ENCODE measurements around the gene LRFN3. TPM values are rescaled to one million over a fixed set of nuclear protein-coding genes. Genes with fewer than 3 reads are reported as not detected.

LRFN3 gene
- total RNA-seq, 1 experiment from 2014 or later = 10.2 TPM

GRCh38 chr19:35929876-35930275 lies 6.3 kb upstream of the LRFN3 start:
- H3K9me3 Mint-ChIP-seq (ENCODE audit: unreplicated experiment) = peaks cover 22% of the 10 kb centered on the region
- no peak for TF ChIP-seq CTCF (IDR thresholded peaks at IDR 0.05; ENCODE audit: insufficient read depth in 1 of 2, low read depth in 1 of 2, low read length in 1 of 2, severe bottlenecking in 1 of 2, unreplicated experiment in 1 of 2)
- peaks cover 6% of the 10 kb centered on the region for H3K36me3 Mint-ChIP-seq (ENCODE audit: insufficient read depth, unreplicated experiment)
- CTCF ChIA-PET = no interaction called here
- no peak overlapping the region for H3K27ac Mint-ChIP-seq (ENCODE audit: unreplicated experiment)
- peaks cover 5% of the 10 kb centered on the region for H3K27me3 Mint-ChIP-seq (ENCODE audit: insufficient read depth, unreplicated experiment)
- no peak overlapping the region for H3K4me3 ChIP-seq (ENCODE audit: low read depth, low read length)
- H3K4me1 ChIP-seq = peaks cover 4% of the 10 kb centered on the region; the same call in 1 of the 2 replicates
- no peaks in the 10 kb centered on the region for H3K27me3 ChIP-seq (replicated peaks; ENCODE audit: control insufficient read depth, insufficient read depth, low read length)
- no peak overlapping the region for H3K4me3 Mint-ChIP-seq (ENCODE audit: unreplicated experiment)
- intact Hi-C loops (cut with micrococcal nuclease; ENCODE audit: unreplicated experiment) = no loop called here
- no peaks in the 10 kb centered on the region for H3K36me3 ChIP-seq (ENCODE audit: control insufficient read depth, insufficient read depth, low read length)
- BruUV-seq (replicated peaks) = no TSS peak
- peaks cover 7% of the 10 kb centered on the region for H3K4me1 Mint-ChIP-seq (ENCODE audit: low read depth, unreplicated experiment)
- POLR2A ChIA-PET = no interaction called here
- DNase-seq = no peak
- H3K9me3 ChIP-seq = peaks cover 6% of the 10 kb centered on the region; the same call in 1 of the 2 replicates

- H3K27me3 Mint-ChIP-seq (ENCODE audit: insufficient read depth, unreplicated experiment) = peaks cover 5% of the 10 kb centered on the region
- peaks cover 8% of the 10 kb centered on the region; the same call in 1 of the 2 replicates for H3K4me1 ChIP-seq
- peak overlapping the region; percentile 29 for H3K4me3 ChIP-seq (ENCODE audit: low read depth, low read length)
- H3K9me3 ChIP-seq = no peaks in the 10 kb centered on the region
- no peaks in the 10 kb centered on the region for H3K27me3 ChIP-seq (replicated peaks; ENCODE audit: control insufficient read depth, insufficient read depth, low read length)
- intact Hi-C loops (cut with micrococcal nuclease; ENCODE audit: unreplicated experiment) = loop anchor here (1.0 kb wide), 6 partner anchors 32 to 238 kb away; partner anchors contain the start of genes PSENEN, TBCB and U2AF1L4
- peaks cover 14% of the 10 kb centered on the region for H3K4me1 Mint-ChIP-seq (ENCODE audit: low read depth, unreplicated experiment)
- DNase-seq = peak; percentile 100
- peaks cover 6% of the 10 kb centered on the region for H3K36me3 Mint-ChIP-seq (ENCODE audit: insufficient read depth, unreplicated experiment)
- H3K36me3 ChIP-seq (ENCODE audit: control insufficient read depth, insufficient read depth, low read length) = no peaks in the 10 kb centered on the region
- peak overlapping the region; percentile 3 for H3K27ac Mint-ChIP-seq (ENCODE audit: unreplicated experiment)
- peak; percentile 82 to 93 for TF ChIP-seq CTCF (IDR thresholded peaks at IDR 0.05; ENCODE audit: insufficient read depth in 1 of 2, low read depth in 1 of 2, low read length in 1 of 2, severe bottlenecking in 1 of 2, unreplicated experiment in 1 of 2)
- POLR2A ChIA-PET = interaction anchor here (0.5 to 0.9 kb wide), 6 partner anchors 16 to 191 kb away, joined by 3 to 6 read pairs (median 4); partner anchors contain the start of genes ALKBH6, NFKBID, PSENEN and U2AF1L4
- BruUV-seq (replicated peaks) = no TSS peak
- H3K4me3 Mint-ChIP-seq (ENCODE audit: unreplicated experiment) = peak overlapping the region; percentile 67
- CTCF ChIA-PET = interaction anchor here (0.6 to 1.2 kb wide), 25 partner anchors 8 to 283 kb away, joined by 3 to 14 read pairs (median 4); partner anchors contain the start of genes APLP1, COX6B1, LIN37 and NFKBID
- H3K9me3 Mint-ChIP-seq (ENCODE audit: unreplicated experiment) = peaks cover 8% of the 10 kb centered on the region
These were observed 4.9 kb upstream of the LRFN3 start for GRCh38 chr19:35931161-35931873.

- intact Hi-C loops (cut with micrococcal nuclease; ENCODE audit: unreplicated experiment) = loop anchor here (1.0 kb wide), 6 partner anchors 33 to 239 kb away; partner anchors contain the start of genes PSENEN, TBCB and U2AF1L4
- Mint-ChIP-seq H3K27ac (ENCODE audit: unreplicated experiment) (no peak overlapping the region), H3K36me3 (ENCODE audit: insufficient read depth, unreplicated experiment) (peaks cover 6% of the 10 kb centered on the region), H3K27me3 (ENCODE audit: insufficient read depth, unreplicated experiment) (peaks cover 1% of the 10 kb centered on the region), H3K9me3 (ENCODE audit: unreplicated experiment) (peaks cover 2% of the 10 kb centered on the region), H3K4me3 (ENCODE audit: unreplicated experiment) (peak overlapping the region; percentile 67), H3K4me1 (ENCODE audit: low read depth, unreplicated experiment) (peaks cover 15% of the 10 kb centered on the region)
- BruUV-seq (replicated peaks) = no TSS peak
- ChIA-PET POLR2A (interaction anchor here (0.9 kb wide), 1 partner anchor 186 kb away, joined by 4 read pairs; the partner anchor contains the start of genes PSENEN and U2AF1L4), CTCF (interaction anchor here (0.9 to 1.2 kb wide), 7 partner anchors 12 to 224 kb away, joined by 3 to 12 read pairs (median 4); partner anchors contain the start of genes NFKBID, PSENEN and U2AF1L4)
- TF ChIP-seq CTCF (IDR thresholded peaks at IDR 0.05; ENCODE audit: insufficient read depth in 1 of 2, low read depth in 1 of 2, low read length in 1 of 2, severe bottlenecking in 1 of 2, unreplicated experiment in 1 of 2) = no peak
- Histone ChIP-seq H3K27me3 (replicated peaks; ENCODE audit: control insufficient read depth, insufficient read depth, low read length) (no peaks in the 10 kb centered on the region), H3K9me3 (no peaks in the 10 kb centered on the region), H3K36me3 (ENCODE audit: control insufficient read depth, insufficient read depth, low read length) (no peaks in the 10 kb centered on the region), H3K4me3 (ENCODE audit: low read depth, low read length) (no peak overlapping the region), H3K4me1 (peaks cover 11% of the 10 kb centered on the region)
- no peak for DNase-seq
These were observed 4.3 kb upstream of the LRFN3 start for GRCh38 chr19:35931874-35932202.
